Measurements from ENCODE around the gene ARHGAP30.

DNA sequence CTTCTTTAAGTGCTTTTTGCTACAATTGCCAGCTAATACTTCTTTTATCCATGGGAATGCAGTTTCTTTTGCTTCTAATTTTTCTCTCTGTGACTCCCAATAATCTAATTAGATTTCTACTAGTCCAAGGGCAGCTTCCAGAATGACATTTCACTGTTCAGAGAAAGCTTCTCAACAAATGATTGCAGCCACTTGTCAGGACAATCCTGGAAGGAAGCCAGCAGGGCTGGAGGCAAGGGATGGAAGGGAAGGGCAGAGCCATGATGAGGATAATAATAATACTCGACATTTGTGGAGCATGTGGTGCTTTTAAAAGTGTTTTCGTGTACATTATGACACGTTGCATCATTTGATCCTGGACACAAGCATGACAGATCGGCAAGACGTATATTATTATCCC lies 68.2 kb downstream of the ARHGAP30 start:
- TF ChIP-seq, protein P1, sequence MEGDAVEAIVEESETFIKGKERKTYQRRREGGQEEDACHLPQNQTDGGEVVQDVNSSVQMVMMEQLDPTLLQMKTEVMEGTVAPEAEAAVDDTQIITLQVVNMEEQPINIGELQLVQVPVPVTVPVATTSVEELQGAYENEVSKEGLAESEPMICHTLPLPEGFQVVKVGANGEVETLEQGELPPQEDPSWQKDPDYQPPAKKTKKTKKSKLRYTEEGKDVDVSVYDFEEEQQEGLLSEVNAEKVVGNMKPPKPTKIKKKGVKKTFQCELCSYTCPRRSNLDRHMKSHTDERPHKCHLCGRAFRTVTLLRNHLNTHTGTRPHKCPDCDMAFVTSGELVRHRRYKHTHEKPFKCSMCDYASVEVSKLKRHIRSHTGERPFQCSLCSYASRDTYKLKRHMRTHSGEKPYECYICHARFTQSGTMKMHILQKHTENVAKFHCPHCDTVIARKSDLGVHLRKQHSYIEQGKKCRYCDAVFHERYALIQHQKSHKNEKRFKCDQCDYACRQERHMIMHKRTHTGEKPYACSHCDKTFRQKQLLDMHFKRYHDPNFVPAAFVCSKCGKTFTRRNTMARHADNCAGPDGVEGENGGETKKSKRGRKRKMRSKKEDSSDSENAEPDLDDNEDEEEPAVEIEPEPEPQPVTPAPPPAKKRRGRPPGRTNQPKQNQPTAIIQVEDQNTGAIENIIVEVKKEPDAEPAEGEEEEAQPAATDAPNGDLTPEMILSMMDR (conservative IDR thresholded peaks at IDR 0.05) = no peak
- no peak for TF ChIP-seq ZFX (IDR thresholded peaks at IDR 0.05)
